Raji (cell line): ENCODE data around the gene LMTK3.

Experiments
- POLR2A ChIP-seq: IDR thresholded peaks from 2 replicates; pipeline ENCODE4 v1.6.1; 2011; ENCODE audit warnings: low read depth, low read length, control low read depth; ENCODE audit not compliant: insufficient read depth

LMTK3 gene

DNA sequence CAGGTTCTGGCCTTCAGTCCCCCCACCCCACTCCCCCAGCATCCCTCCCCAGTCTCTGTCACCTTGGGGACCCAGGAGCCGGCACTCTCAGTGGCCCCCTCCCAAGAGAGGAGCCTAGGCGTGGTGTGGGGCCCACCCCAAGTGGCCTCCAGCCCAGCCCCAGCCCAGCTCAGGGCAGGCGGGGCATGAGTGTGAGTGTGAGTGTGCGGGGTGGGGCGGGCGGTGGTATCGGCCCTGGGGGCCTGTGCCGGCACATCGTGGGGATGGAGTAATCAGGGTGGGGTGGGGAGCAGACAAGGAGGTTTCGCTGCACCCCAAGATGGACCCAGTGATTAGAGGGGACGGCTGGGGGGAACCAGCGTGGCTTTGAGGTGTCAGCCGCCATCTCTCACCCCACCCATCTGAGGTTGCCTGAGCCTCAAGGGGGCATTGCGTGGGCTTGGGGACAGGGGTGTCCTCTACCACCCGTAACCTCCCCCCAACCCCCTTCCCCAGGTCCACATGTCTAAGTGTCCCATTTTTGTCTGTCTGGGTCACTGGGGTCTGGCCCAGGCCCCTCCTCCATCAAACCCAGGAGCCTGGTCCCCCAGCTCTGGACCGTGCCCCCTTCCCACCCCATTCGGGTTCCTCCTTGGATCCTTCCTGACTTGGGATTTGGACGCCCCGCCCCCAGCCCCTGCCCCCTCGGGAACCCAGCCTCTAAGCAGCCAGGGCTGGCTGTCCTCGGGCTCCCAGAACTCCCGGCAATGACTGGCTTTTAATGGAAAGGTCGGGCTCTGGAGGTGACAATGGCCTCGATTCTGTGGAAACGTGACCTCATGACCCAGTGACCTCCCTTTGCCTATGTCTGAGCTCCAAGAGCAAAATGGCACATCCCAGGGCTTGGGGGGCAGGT is 33.5 kb upstream of the LMTK3 start:
- TF ChIP-seq POLR2A, result no peak

- no peak for TF ChIP-seq POLR2A
Measured at GRCh38 chr19:48543121-48543710, 31.6 kb upstream of the LMTK3 start.

DNA sequence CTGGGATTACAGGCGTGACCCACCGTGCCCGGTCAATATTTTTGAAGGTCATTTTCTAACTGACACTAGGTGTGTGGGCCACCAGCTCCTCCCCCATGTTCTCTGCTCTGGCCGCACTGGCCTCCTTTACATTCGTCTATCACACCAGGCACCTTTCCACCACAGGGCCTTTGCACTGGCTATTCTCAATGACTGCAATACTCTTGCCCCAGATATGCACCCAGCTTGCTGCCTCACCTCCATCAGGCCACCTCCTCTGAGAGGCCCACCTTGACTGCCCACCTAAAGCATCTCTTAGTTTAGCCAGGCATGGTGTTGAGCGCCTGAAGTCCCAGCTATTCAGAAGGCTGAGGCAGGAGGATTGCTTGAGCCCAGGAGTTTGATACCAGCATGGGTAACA is 30.2 kb upstream of the LMTK3 start:
- no peak for TF ChIP-seq POLR2A

DNA sequence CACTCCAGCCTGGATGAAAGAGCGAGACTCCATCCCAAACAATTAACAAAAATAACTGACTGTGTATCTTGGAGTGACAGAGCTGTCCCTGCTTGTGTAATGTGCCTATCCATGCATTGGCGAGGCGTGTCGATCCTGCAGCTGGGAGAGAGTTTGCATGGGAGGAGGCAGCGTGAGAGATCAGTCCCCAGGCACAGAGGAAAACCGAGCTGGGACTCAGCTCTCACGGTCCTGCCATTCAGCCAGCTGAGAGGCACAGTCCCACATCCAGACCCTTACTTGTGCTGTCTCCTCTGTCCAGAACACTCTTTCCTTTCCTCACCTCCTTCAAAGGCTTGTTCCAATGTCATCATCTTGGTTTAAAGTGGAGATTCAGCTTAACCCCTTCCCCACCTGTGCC is 28.5 kb upstream of the LMTK3 start:
- no peak for TF ChIP-seq POLR2A

DNA sequence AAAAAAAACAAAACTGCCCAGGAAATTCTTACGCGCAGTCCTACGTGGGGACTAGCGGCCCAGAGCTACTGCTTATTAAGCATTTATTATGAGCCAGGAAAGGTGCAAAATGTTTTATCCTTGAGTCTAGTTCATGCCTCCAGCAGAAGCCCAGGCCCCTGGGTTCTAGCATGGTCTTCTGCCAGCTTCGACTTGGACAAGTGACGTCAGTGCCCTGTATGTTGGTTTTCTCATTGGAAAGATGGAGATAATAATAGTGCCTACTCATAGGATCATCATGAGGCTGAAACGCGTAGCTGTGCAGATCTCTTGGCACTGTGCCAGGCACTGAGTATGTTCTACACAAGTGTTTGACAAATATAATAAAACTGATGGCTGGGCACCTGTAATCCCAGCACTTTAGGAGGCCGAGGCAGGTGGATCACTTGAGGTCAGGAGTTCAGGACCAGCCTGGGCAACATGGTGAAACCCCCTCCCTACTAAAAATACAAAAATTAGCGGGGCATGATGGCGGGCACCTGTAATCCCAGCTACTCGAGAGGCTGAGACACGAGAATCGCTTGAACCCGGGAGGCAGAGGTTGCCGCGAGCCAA is 28.0 kb upstream of the LMTK3 start:
- TF ChIP-seq POLR2A, result no peak

DNA sequence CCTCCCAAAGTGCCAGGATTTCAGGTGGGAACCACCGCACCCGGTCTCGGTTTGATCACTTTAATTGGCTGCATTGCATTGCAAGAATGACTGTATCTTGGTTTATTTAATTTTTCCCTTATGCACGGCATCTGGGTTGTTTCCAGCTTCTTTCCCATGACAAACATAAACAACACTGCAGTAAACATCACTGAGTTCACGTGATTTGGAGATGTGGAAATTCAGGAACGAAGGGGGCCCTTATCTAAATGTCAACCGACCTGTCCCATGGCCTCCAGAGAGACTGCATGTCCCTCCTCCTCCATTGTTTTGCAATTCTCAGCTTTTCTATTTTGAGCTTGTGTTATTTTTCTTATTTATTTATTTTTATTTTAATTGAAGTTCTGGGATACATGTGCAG is 25.9 kb upstream of the LMTK3 start:
- TF ChIP-seq POLR2A, result no peak

- TF ChIP-seq POLR2A, result no peak
Measured at GRCh38 chr19:48533770-48534169, 22.1 kb upstream of the LMTK3 start.

DNA sequence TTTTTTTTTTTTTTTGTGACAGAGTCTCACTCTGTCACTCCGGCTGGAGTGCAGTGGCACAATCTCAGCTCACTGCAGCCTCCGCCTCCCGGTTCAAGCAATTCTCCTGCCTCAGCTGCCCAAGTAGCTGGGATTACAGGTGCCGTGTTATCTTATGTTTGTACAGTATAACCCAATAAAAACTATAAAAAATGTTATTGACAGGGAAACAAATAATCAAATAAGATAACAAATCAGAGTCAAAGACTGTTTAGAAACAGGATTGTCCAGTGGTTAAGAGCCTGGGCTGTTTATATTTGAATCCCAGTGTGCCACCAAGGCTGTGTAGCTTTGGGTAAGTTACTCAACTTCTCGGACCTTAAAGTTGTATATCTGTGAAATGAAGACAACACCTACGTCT is 19.1 kb upstream of the LMTK3 start:
- TF ChIP-seq POLR2A, result no peak

DNA sequence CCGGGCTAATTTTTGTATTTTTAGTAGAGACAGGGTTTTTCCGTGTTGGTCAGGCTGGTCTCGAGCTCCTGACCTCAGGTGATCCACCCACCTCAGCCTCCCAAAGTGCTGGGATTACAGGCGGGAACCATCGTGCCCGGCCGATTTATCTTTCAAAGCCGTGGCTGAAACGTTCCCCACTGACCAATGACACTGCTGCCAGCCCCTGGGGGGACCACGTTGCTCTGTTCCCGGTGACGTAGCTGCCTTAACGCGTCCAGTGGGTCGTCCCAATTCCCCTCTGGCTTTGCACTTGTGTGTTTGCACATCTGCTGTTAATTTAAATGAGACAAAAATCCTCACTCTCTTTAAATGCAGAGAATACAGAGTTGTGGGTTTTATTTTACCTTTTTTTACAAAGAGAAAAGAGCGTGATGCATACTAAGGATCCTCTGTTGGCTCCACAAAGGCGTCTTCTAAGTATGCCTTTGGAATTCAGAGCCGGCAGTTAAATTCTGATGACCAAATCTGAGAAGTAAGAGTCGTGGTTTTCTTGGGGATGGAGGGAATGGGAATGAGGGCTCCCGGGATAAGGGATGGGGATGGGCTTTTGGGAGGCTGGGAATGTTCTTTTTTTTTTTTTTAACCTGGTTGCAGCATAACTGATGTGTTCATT is 18.6 kb upstream of the LMTK3 start:
- no peak for TF ChIP-seq POLR2A

- TF ChIP-seq POLR2A, result no peak
Measured at GRCh38 chr19:48529156-48529555, 17.5 kb upstream of the LMTK3 start.

DNA sequence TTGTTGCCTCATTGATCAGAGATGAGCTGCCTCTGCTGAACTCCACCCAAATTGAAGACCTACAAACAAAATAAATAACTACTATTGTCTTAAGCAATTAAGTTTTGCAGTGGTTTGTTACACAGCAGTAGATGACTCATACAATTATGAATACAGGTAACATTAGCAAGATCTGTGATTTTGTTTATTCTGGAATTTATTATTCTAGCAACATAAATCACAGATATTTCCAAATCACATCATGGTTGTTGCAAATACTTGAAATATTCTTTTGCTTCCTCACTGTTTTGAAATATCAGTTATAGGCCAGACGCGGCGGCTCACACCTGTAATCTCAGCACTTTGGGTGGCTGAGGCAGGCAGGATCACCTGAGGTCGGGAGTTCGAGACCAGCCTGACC is 13.1 kb upstream of the LMTK3 start:
- no peak for TF ChIP-seq POLR2A

DNA sequence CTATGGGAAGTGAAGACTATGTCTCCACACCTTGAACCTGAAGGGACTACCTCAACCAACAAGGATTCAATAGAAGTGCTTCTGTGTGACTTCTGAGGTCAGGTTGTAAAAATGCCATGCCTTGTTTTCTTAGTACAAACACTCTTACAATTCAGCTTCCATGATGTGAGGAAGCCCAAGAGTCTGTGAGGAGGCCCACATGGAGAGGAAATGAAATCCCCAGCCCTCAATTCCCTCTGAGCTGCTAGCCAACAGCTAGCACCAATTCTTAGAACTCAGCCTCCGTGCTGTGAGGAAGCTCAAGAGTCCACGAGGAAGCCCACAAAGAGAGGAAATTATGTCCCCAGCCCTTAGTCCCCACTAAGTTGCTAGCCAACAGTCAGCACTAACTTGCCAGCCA is 12.6 kb upstream of the LMTK3 start:
- no peak for TF ChIP-seq POLR2A

GRCh38 chr19:48520134-48520533 is 8.5 kb upstream of the LMTK3 start:
- TF ChIP-seq POLR2A, result no peak

- no peak for TF ChIP-seq POLR2A
Measured at GRCh38 chr19:48518207-48518606, 6.6 kb upstream of the LMTK3 start.

- TF ChIP-seq POLR2A, result no peak
Measured at GRCh38 chr19:48516536-48516935, 4.9 kb upstream of the LMTK3 start.

DNA sequence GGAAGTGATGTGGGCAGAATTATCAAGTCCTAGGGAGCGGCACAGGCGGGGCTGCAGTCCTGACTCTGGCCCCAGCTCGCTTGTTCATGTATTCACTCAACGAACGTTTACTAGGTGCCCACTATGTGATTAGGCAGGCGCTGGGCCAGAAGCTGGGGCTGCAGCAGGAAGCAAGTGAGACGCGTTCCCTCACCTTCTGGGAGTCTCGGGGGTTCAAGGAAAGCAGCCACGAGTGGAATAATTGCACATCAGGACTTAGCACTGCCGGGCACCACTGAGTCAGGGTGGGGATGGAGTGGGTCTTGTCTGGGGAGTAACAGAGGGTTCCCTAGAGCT is 2.5 kb upstream of the LMTK3 start:
- TF ChIP-seq POLR2A, result no peak
